Transverse colon (tissue), 4 donors: ENCODE measurements around the gene KRT26.

ENCODE experiments used
- EP300 ChIP-seq: sonication (generic); formaldehyde crosslinking; IDR thresholded peaks from one replicate; pipeline ENCODE4 v1.6.1; 2017; ENCODE audit warnings: antibody characterized with exemption, low read depth
- POLR2A ChIP-seq: fragments of 450-650 bp; IDR thresholded peaks from one replicate; pipeline ENCODE4 v1.6.1; 2016; ENCODE audit warnings: antibody characterized with exemption, mild to moderate bottlenecking, moderate library complexity
- POLR2AphosphoS5 ChIP-seq, 3 donors: sonication (generic); formaldehyde crosslinking; IDR thresholded peaks; one replicate each; pipeline ENCODE4 v1.6.1; 2016; ENCODE audit warnings: antibody characterized with exemption in 3 of 3
- TF ChIP-seq, protein P1 (sequence below), 5 experiments: fragments of 200-600 bp in 3 of 5; fragments of 450-650 bp in 2 of 5; sonication (generic) in 3 of 5; IDR thresholded peaks; 1 replicate in 2 of 5; 2 replicates in 3 of 5; pipeline ENCODE4 v1.5.1; 2016 to 2017; ENCODE audit warnings: antibody characterized with exemption in 5 of 5, inconsistent platforms in 3 of 5, mild to moderate bottlenecking in 2 of 5, moderate library complexity in 1 of 5

DNA sequence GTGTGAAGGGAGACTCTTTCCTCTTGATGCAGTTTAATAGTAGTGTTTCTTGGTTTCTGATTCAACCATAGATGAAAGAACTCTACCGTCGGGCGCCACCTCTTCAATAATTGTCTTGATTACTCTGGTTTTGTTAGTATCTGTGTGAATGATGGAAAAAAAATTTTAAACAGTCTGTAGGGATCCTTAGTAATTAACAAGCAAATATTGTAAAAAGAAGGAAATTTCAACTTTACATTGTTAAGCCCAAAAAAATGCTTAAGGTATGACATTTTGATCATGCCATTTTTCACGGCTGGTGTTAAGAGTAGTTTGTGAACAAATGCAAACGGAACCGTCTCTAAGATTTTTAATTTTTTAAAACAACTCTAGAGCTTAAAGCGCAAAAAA, 46.3 kb upstream of the KRT26 start:
- TF ChIP-seq, protein P1, sequence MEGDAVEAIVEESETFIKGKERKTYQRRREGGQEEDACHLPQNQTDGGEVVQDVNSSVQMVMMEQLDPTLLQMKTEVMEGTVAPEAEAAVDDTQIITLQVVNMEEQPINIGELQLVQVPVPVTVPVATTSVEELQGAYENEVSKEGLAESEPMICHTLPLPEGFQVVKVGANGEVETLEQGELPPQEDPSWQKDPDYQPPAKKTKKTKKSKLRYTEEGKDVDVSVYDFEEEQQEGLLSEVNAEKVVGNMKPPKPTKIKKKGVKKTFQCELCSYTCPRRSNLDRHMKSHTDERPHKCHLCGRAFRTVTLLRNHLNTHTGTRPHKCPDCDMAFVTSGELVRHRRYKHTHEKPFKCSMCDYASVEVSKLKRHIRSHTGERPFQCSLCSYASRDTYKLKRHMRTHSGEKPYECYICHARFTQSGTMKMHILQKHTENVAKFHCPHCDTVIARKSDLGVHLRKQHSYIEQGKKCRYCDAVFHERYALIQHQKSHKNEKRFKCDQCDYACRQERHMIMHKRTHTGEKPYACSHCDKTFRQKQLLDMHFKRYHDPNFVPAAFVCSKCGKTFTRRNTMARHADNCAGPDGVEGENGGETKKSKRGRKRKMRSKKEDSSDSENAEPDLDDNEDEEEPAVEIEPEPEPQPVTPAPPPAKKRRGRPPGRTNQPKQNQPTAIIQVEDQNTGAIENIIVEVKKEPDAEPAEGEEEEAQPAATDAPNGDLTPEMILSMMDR (IDR thresholded peaks at IDR 0.05) = no peak
- TF ChIP-seq POLR2AphosphoS5 (IDR thresholded peaks at IDR 0.05) (no peak), EP300 (no peak), POLR2A (no peak)
